Osteoblast (primary cell): ENCODE data around the gene TNIK. TPM values are rescaled to one million over a fixed set of nuclear protein-coding genes. Genes with fewer than 3 reads are reported as not detected.

Experiments
- DNase-seq: peaks from one replicate; pipeline ENCODE4 v3.0.0; 2011; ENCODE audit warnings: low spot score, mixed read lengths; ENCODE audit not compliant: insufficient read length; ENCODE audit errors: missing footprints
- H2AFZ ChIP-seq: 2 replicates; pipeline ENCODE4 v1.6.0; 2011; ENCODE audit warnings: mild to moderate bottlenecking, low read length
- H3K27ac ChIP-seq: 2 replicates; pipeline ENCODE4 v1.5.1; 2011; ENCODE audit warnings: mild to moderate bottlenecking, low read depth, low read length, moderate library complexity
- H3K27me3 ChIP-seq: 2 replicates; pipeline ENCODE4 v1.6.0; 2012; ENCODE audit warnings: mild to moderate bottlenecking, control low read depth, inconsistent platforms, low read length, moderate library complexity; ENCODE audit not compliant: insufficient read depth
- H3K36me3 ChIP-seq: 2 replicates; pipeline ENCODE4 v1.5.1; 2011; ENCODE audit warnings: mild to moderate bottlenecking, low read length, control low read depth, moderate library complexity; ENCODE audit not compliant: insufficient read depth
- H3K4me1 ChIP-seq: 2 replicates; pipeline ENCODE4 v1.5.1; 2011; ENCODE audit warnings: mild to moderate bottlenecking, low read length, control low read depth, moderate library complexity; ENCODE audit not compliant: insufficient read depth
- H3K4me2 ChIP-seq: 2 replicates; pipeline ENCODE4 v1.6.0; 2011; ENCODE audit warnings: mild to moderate bottlenecking, low read length; ENCODE audit not compliant: insufficient read depth
- H3K4me3 ChIP-seq: fragments of 200-600 bp; sonication (generic); 3 replicates; pipeline ENCODE4 v1.5.1; 2012; ENCODE audit warnings: mild to moderate bottlenecking, low read length, inconsistent platforms; ENCODE audit not compliant: insufficient read depth
- H3K79me2 ChIP-seq: 2 replicates; pipeline ENCODE4 v1.6.0; 2012; ENCODE audit warnings: mild to moderate bottlenecking, low read length, control low read depth, inconsistent platforms; ENCODE audit not compliant: insufficient read depth
- H3K9me3 ChIP-seq: 2 replicates; pipeline ENCODE4 v1.5.1; 2011; ENCODE audit warnings: low read depth, low read length, control low read depth
- H4K20me1 ChIP-seq: 2 replicates; pipeline ENCODE4 v1.6.0; 2012; ENCODE audit warnings: mild to moderate bottlenecking, low read length, control low read depth; ENCODE audit not compliant: insufficient read depth
- total RNA-seq: library from RNA; depleted of rRNA; stranded (reverse); fragments of >200 nt; gene quantifications from 2 replicates; pipeline ENCODE4 v1.2.3, GENCODE V29; 2012
- TF ChIP-seq, protein P1 (sequence below): IDR thresholded peaks from 2 replicates; pipeline ENCODE4 v1.5.1; 2011; ENCODE audit warnings: mild to moderate bottlenecking, low read depth, low read length, moderate library complexity; ENCODE audit errors: extremely low read depth

The TNIK gene
- total RNA-seq, 1 donor: 7.6 TPM

DNA sequence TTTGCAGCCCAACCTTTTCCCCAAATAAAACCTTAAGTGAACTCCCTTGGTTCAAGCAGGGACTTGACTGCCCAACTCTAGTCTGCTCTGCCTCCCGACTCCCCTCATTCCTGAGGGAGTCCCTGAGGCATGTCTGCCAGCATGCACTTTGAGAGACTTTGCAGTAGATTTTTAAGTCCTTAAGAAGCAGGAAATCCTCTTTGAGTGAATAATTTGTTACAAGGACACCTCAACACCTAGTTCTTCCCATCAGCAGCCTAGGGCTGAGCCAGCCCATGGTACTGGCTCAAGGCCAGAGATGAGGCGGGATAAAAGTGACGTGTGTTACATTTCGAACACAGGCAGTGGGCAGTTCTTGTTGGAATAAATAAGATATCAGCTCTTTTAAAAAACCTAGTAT is 229.3 kb downstream of the TNIK start:
- H3K27me3 ChIP-seq: peaks cover 16% of the 10 kb centered on the region
- no peaks in the 10 kb centered on the region for H3K36me3 ChIP-seq
- DNase-seq: no peak
- H4K20me1 ChIP-seq: no peaks in the 10 kb centered on the region
- no peaks in the 10 kb centered on the region for H3K9me3 ChIP-seq
- no peak overlapping the region for H3K27ac ChIP-seq
- H3K4me2 ChIP-seq: no peak overlapping the region
- no peak overlapping the region for H2AFZ ChIP-seq
- H3K4me1 ChIP-seq: no peaks in the 10 kb centered on the region
- H3K79me2 ChIP-seq: no peaks in the 10 kb centered on the region
- TF ChIP-seq, protein P1, sequence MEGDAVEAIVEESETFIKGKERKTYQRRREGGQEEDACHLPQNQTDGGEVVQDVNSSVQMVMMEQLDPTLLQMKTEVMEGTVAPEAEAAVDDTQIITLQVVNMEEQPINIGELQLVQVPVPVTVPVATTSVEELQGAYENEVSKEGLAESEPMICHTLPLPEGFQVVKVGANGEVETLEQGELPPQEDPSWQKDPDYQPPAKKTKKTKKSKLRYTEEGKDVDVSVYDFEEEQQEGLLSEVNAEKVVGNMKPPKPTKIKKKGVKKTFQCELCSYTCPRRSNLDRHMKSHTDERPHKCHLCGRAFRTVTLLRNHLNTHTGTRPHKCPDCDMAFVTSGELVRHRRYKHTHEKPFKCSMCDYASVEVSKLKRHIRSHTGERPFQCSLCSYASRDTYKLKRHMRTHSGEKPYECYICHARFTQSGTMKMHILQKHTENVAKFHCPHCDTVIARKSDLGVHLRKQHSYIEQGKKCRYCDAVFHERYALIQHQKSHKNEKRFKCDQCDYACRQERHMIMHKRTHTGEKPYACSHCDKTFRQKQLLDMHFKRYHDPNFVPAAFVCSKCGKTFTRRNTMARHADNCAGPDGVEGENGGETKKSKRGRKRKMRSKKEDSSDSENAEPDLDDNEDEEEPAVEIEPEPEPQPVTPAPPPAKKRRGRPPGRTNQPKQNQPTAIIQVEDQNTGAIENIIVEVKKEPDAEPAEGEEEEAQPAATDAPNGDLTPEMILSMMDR: no peak
- H3K4me3 ChIP-seq: no peak overlapping the region

DNA sequence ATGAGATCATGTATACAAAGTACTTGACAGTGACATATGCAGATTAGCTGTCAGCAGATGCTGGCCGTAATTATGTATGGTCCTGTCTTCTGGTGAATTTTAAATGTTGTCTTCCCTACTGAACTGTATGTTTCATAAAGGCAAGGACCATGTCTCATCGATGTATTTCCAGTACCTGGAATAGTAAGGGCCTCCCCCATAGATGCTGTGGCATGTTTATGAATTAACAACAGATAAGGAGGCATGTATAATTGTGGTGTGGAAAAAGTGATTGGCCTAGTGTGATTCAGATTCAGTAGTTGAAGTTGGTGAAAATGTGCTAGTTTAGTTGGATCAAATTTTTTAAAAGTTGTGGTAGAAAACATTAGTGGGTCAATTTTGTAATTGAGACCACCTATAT is 231.0 kb downstream of the TNIK start:
- H3K79me2 ChIP-seq: no peaks in the 10 kb centered on the region
- H3K4me1 ChIP-seq: no peaks in the 10 kb centered on the region
- TF ChIP-seq, protein P1: no peak
- DNase-seq: no peak
- no peaks in the 10 kb centered on the region for H3K9me3 ChIP-seq
- no peaks in the 10 kb centered on the region for H3K36me3 ChIP-seq
- H3K27ac ChIP-seq: no peak overlapping the region
- H4K20me1 ChIP-seq: no peaks in the 10 kb centered on the region
- no peak overlapping the region for H2AFZ ChIP-seq
- no peak overlapping the region for H3K4me2 ChIP-seq
- no peak overlapping the region for H3K4me3 ChIP-seq
- H3K27me3 ChIP-seq: peaks cover 14% of the 10 kb centered on the region

DNA sequence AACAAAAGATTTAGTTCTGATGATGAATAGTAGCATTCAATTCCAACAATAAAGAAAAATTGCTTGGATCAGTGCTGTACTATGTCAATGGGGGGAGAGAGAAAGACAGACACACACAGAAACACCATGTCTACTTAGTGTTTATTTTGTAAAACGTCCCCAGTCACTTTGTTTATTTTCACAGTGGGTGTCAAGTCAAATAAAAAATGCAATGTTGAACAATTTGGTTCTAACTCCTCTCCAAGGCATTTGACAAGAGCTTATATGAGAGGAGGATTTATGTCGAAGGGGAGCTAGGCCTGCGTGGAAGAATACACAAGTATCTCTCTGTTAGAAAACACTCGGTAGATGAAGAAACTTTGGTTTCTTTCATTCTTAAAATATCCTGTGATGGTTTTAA is 232.0 kb downstream of the TNIK start:
- no peaks in the 10 kb centered on the region for H3K79me2 ChIP-seq
- H3K9me3 ChIP-seq: no peaks in the 10 kb centered on the region
- H4K20me1 ChIP-seq: no peaks in the 10 kb centered on the region
- H3K27ac ChIP-seq: no peak overlapping the region
- H3K27me3 ChIP-seq: peaks cover 16% of the 10 kb centered on the region
- H3K4me2 ChIP-seq: no peak overlapping the region
- no peaks in the 10 kb centered on the region for H3K4me1 ChIP-seq
- peak; percentile 27 for DNase-seq
- no peak overlapping the region for H3K4me3 ChIP-seq
- TF ChIP-seq, protein P1: no peak
- no peaks in the 10 kb centered on the region for H3K36me3 ChIP-seq
- no peak overlapping the region for H2AFZ ChIP-seq

DNA sequence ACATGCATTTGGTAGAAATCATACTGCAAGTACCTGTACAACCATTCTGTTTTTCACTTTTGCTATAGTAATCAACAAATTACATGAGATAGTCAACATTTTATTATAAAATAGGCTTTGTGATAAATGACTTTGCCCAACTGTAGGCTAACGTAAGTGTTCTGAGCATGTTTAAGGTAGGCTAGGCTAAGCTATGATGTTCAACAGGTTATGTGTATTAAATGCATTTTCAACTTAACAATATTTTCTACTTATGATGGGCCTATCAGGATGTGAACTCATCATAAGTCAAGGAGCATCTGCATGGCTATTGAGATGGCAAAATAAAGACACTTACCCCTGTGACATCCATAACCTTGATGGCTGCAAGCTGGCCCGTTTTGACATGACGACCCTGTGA is 232.4 kb downstream of the TNIK start:
- H3K4me1 ChIP-seq: no peaks in the 10 kb centered on the region
- DNase-seq: no peak
- H3K79me2 ChIP-seq: no peaks in the 10 kb centered on the region
- TF ChIP-seq, protein P1: no peak
- H3K4me2 ChIP-seq: no peak overlapping the region
- no peak overlapping the region for H2AFZ ChIP-seq
- H3K36me3 ChIP-seq: no peaks in the 10 kb centered on the region
- H3K27me3 ChIP-seq: peaks cover 17% of the 10 kb centered on the region
- H3K27ac ChIP-seq: no peak overlapping the region
- H3K9me3 ChIP-seq: no peaks in the 10 kb centered on the region
- no peak overlapping the region for H3K4me3 ChIP-seq
- H4K20me1 ChIP-seq: no peaks in the 10 kb centered on the region
